Progenitor cell of endocrine pancreas (in vitro differentiated cells): ENCODE results near the gene CYP24A1. TPM values are rescaled to one million over a fixed set of nuclear protein-coding genes. Genes with fewer than 3 reads are reported as not detected.

Source experiments
- DNase-seq: peaks from one replicate; pipeline ENCODE4 v3.0.0; 2021; ENCODE audit warnings: low spot score; ENCODE audit not compliant: unreplicated experiment
- H3K27ac Mint-ChIP-seq: 2 replicates; pipeline ENCODE4 v1.8.0; 2021; ENCODE audit warnings: mild to moderate bottlenecking, moderate library complexity, mixed read lengths
- H3K27me3 Mint-ChIP-seq: 2 replicates; pipeline ENCODE4 v1.8.0; 2021; ENCODE audit warnings: mixed read lengths
- H3K36me3 Mint-ChIP-seq: 2 replicates; pipeline ENCODE4 v1.8.0; 2022; ENCODE audit warnings: mixed read lengths; ENCODE audit not compliant: insufficient read depth
- H3K4me1 Mint-ChIP-seq: 2 replicates; pipeline ENCODE4 v1.8.0; 2021; ENCODE audit warnings: low read depth, mixed read lengths
- H3K4me3 Mint-ChIP-seq: 2 replicates; pipeline ENCODE4 v1.8.0; 2021; ENCODE audit warnings: low read depth, mild to moderate bottlenecking, moderate library complexity, mixed read lengths
- H3K9me3 Mint-ChIP-seq: 2 replicates; pipeline ENCODE4 v1.8.0; 2021; ENCODE audit warnings: low read depth, mixed read lengths
- CTCF ChIP-seq: fragments of 200-600 bp; sonication (generic); IDR thresholded peaks from one replicate; pipeline ENCODE4 v1.5.0; 2021; ENCODE audit warnings: antibody characterized with exemption, mild to moderate bottlenecking; ENCODE audit not compliant: unreplicated experiment
- total RNA-seq: library from RNA; stranded (reverse); gene quantifications from 2 replicates; pipeline ENCODE4 v1.2.1, GENCODE V29; 2021

CYP24A1 gene
- total RNA-seq, 1 donor from 2014 or later, result not detected

- peak overlapping the region; percentile 98 for H3K4me3 Mint-ChIP-seq
- peaks cover 3% of the 10 kb centered on the region for H3K36me3 Mint-ChIP-seq
- no peaks in the 10 kb centered on the region for H3K9me3 Mint-ChIP-seq
- DNase-seq, result no peak
- no peak for TF ChIP-seq CTCF
- peak overlapping the region; percentile 100 for H3K27ac Mint-ChIP-seq
- peaks cover 7% of the 10 kb centered on the region for H3K4me1 Mint-ChIP-seq
- H3K27me3 Mint-ChIP-seq, result no peaks in the 10 kb centered on the region
Measured at GRCh38 chr20:54207053-54207742, 33.4 kb upstream of the CYP24A1 start.

- no peak overlapping the region for H3K4me3 Mint-ChIP-seq
- DNase-seq, result no peak
- peaks cover under 1% of the 10 kb centered on the region for H3K36me3 Mint-ChIP-seq
- peaks cover 10% of the 10 kb centered on the region for H3K4me1 Mint-ChIP-seq
- no peak for TF ChIP-seq CTCF
- H3K9me3 Mint-ChIP-seq, result no peaks in the 10 kb centered on the region
- no peak overlapping the region for H3K27ac Mint-ChIP-seq
- no peaks in the 10 kb centered on the region for H3K27me3 Mint-ChIP-seq
Measured at GRCh38 chr20:54205450-54205849, 31.7 kb upstream of the CYP24A1 start.

- no peak for DNase-seq
- Mint-ChIP-seq H3K27ac (no peak overlapping the region), H3K27me3 (no peaks in the 10 kb centered on the region), H3K4me1 (peaks cover 9% of the 10 kb centered on the region), H3K4me3 (no peak overlapping the region), H3K36me3 (no peaks in the 10 kb centered on the region), H3K9me3 (no peaks in the 10 kb centered on the region)
- TF ChIP-seq CTCF, result no peak
Measured at GRCh38 chr20:54204481-54204880, 30.7 kb upstream of the CYP24A1 start.

- no peaks in the 10 kb centered on the region for H3K27me3 Mint-ChIP-seq
- no peak for DNase-seq
- TF ChIP-seq CTCF, result no peak
- H3K4me1 Mint-ChIP-seq, result peaks cover 8% of the 10 kb centered on the region
- no peak overlapping the region for H3K4me3 Mint-ChIP-seq
- no peak overlapping the region for H3K27ac Mint-ChIP-seq
- H3K9me3 Mint-ChIP-seq, result no peaks in the 10 kb centered on the region
- H3K36me3 Mint-ChIP-seq, result no peaks in the 10 kb centered on the region
Measured at GRCh38 chr20:54204063-54204462, 30.3 kb upstream of the CYP24A1 start.

- no peak overlapping the region for H3K27ac Mint-ChIP-seq
- no peak for DNase-seq
- no peak overlapping the region for H3K4me3 Mint-ChIP-seq
- peaks cover 3% of the 10 kb centered on the region for H3K4me1 Mint-ChIP-seq
- no peaks in the 10 kb centered on the region for H3K36me3 Mint-ChIP-seq
- no peaks in the 10 kb centered on the region for H3K27me3 Mint-ChIP-seq
- H3K9me3 Mint-ChIP-seq, result no peaks in the 10 kb centered on the region
- TF ChIP-seq CTCF, result no peak
Measured at GRCh38 chr20:54203281-54203680, 29.5 kb upstream of the CYP24A1 start.
